Measurements from ENCODE around the gene CORO2A.

Gene CORO2A

GRCh38 chr9:98220911-98221310 is 28.5 kb upstream of the CORO2A start:
- in situ Hi-C loops (cut with MboI; ENCODE audit: low sequenced_read_pairs), result no loop called here

- in situ Hi-C loops (cut with MboI; ENCODE audit: low sequenced_read_pairs), result no loop called here
Measured at GRCh38 chr9:98219794-98220370, 27.4 kb upstream of the CORO2A start.

- in situ Hi-C loops (cut with MboI; ENCODE audit: low sequenced_read_pairs), result no loop called here
Measured at GRCh38 chr9:98219364-98219716, 26.9 kb upstream of the CORO2A start.

GRCh38 chr9:98218562-98219363 is 26.3 kb upstream of the CORO2A start:
- in situ Hi-C loops (cut with MboI; ENCODE audit: low sequenced_read_pairs), result no loop called here

GRCh38 chr9:98217255-98217654 is 24.8 kb upstream of the CORO2A start:
- in situ Hi-C loops (cut with MboI; ENCODE audit: low sequenced_read_pairs), result no loop called here

GRCh38 chr9:98216391-98216790 is 24.0 kb upstream of the CORO2A start:
- in situ Hi-C loops (cut with MboI; ENCODE audit: low sequenced_read_pairs), result no loop called here

- in situ Hi-C loops (cut with MboI; ENCODE audit: low sequenced_read_pairs), result no loop called here
Measured at GRCh38 chr9:98215821-98216220, 23.4 kb upstream of the CORO2A start.

- in situ Hi-C loops (cut with MboI; ENCODE audit: low sequenced_read_pairs), result no loop called here
Measured at GRCh38 chr9:98215271-98215670, 22.8 kb upstream of the CORO2A start.

GRCh38 chr9:98214811-98215210 is 22.4 kb upstream of the CORO2A start:
- in situ Hi-C loops (cut with MboI; ENCODE audit: low sequenced_read_pairs), result no loop called here

GRCh38 chr9:98211260-98211659 is 18.8 kb upstream of the CORO2A start:
- in situ Hi-C loops (cut with MboI; ENCODE audit: low sequenced_read_pairs), result no loop called here

GRCh38 chr9:98210435-98210834 is 18.0 kb upstream of the CORO2A start:
- in situ Hi-C loops (cut with MboI; ENCODE audit: low sequenced_read_pairs), result no loop called here

- in situ Hi-C loops (cut with MboI; ENCODE audit: low sequenced_read_pairs), result no loop called here
Measured at GRCh38 chr9:98209530-98209929, 17.1 kb upstream of the CORO2A start.

- in situ Hi-C loops (cut with MboI; ENCODE audit: low sequenced_read_pairs), result no loop called here
Measured at GRCh38 chr9:98208635-98209034, 16.2 kb upstream of the CORO2A start.

GRCh38 chr9:98207606-98208005 is 15.2 kb upstream of the CORO2A start:
- in situ Hi-C loops (cut with MboI; ENCODE audit: low sequenced_read_pairs), result no loop called here

- in situ Hi-C loops (cut with MboI; ENCODE audit: low sequenced_read_pairs), result no loop called here
Measured at GRCh38 chr9:98206754-98207153, 14.3 kb upstream of the CORO2A start.

- in situ Hi-C loops (cut with MboI; ENCODE audit: low sequenced_read_pairs), result no loop called here
Measured at GRCh38 chr9:98204692-98205091, 12.3 kb upstream of the CORO2A start.

GRCh38 chr9:98203153-98203552 is 10.7 kb upstream of the CORO2A start:
- in situ Hi-C loops (cut with MboI; ENCODE audit: low sequenced_read_pairs), result no loop called here

GRCh38 chr9:98202252-98202651 is 9.8 kb upstream of the CORO2A start:
- in situ Hi-C loops (cut with MboI; ENCODE audit: low sequenced_read_pairs), result no loop called here

GRCh38 chr9:98201749-98202148 is 9.3 kb upstream of the CORO2A start:
- in situ Hi-C loops (cut with MboI; ENCODE audit: low sequenced_read_pairs), result no loop called here

- in situ Hi-C loops (cut with MboI; ENCODE audit: low sequenced_read_pairs), result no loop called here
Measured at GRCh38 chr9:98201102-98201501, 8.7 kb upstream of the CORO2A start.

GRCh38 chr9:98199388-98200033 is 7.1 kb upstream of the CORO2A start:
- in situ Hi-C loops (cut with MboI; ENCODE audit: low sequenced_read_pairs), result no loop called here

GRCh38 chr9:98195671-98196070 is 3.2 kb upstream of the CORO2A start:
- in situ Hi-C loops (cut with MboI; ENCODE audit: low sequenced_read_pairs), result no loop called here
